Type B pancreatic cell (in vitro differentiated cells): ENCODE results near the gene IFI6. TPM values are rescaled to one million over a fixed set of nuclear protein-coding genes. Genes with fewer than 3 reads are reported as not detected.
"Not testable (repeated sequence)": the region's sequence is repeated elsewhere in the genome, so short reads cannot be mapped to it uniquely, and the experiment has no call there.

Experiments used
- DNase-seq: peaks from one replicate; pipeline ENCODE4 v3.0.0; 2021; ENCODE audit warnings: mixed read lengths; ENCODE audit not compliant: unreplicated experiment; ENCODE audit errors: extremely low spot score
- H3K27ac Mint-ChIP-seq: 2 replicates; pipeline ENCODE4 v1.8.0; 2021; ENCODE audit warnings: mild to moderate bottlenecking, mixed read lengths
- H3K27me3 Mint-ChIP-seq: 2 replicates; pipeline ENCODE4 v1.8.0; 2021; ENCODE audit warnings: mixed read lengths
- H3K36me3 Mint-ChIP-seq: 2 replicates; pipeline ENCODE4 v1.8.0; 2021; ENCODE audit warnings: mixed read lengths
- H3K4me1 Mint-ChIP-seq: one replicate; pipeline ENCODE4 v1.8.0; 2021; ENCODE audit warnings: mixed read lengths; ENCODE audit not compliant: unreplicated experiment
- H3K4me3 Mint-ChIP-seq: 2 replicates; pipeline ENCODE4 v1.8.0; 2021; ENCODE audit warnings: mild to moderate bottlenecking, mixed read lengths
- H3K9me3 Mint-ChIP-seq: 2 replicates; pipeline ENCODE4 v1.8.0; 2021; ENCODE audit warnings: mixed read lengths
- CTCF ChIP-seq: fragments of 200-600 bp; sonication (generic); conservative IDR thresholded peaks from 2 replicates; pipeline ENCODE4 v1.5.0; 2021; ENCODE audit warnings: antibody characterized with exemption, mild to moderate bottlenecking
- total RNA-seq: library from RNA; stranded (reverse); gene quantifications from 2 replicates; pipeline ENCODE4 v1.2.1, GENCODE V29; 2021; ENCODE audit warnings: low replicate concordance

The IFI6 gene
- total RNA-seq, 1 donor from 2014 or later = 62.2 TPM

DNA sequence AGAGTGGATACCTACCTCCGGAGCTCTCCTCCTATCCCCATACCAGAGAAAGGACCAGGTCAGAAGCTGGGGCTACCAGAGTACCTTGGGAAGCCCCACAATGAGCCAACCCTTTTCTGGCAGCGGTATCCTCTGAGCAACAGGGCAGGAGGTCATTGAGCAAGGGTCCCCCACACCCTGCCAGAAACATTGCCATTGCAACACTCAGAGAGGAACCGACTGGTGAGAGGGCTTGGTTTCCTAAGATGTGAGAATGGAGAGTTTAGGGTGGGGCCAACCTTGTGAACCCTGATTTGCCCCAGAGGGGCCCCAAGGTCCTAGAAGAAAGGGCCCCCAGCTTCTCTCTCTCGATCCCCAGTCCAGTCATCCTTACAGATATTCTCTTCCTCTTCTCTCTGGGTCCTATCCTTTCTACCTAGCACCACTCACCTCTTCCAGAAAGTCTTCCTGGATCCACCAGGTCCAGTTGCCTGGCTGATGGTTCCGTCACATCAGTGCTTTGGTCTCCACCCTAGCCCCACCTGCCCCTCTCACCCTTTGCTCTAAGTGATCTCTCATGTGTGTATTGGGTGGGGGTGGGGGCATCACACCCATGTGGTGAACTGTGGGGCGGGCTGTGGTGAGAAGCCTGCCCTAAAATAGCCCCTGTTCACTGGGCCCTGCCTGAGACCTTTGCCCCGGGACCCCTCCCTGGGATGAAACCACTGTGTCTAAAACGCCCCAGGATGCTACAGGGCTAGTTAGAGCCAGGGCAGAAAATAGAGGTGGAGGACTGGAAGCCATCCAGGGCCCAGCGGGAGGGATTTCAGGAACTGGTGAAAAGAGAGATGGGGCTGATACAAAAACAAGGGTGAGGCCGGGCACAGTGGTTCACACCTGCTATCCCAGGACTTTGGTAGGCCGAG, 45.7 kb downstream of the IFI6 start:
- H3K4me3 Mint-ChIP-seq = no peak overlapping the region
- H3K4me1 Mint-ChIP-seq = peaks cover 15% of the 10 kb centered on the region
- H3K27ac Mint-ChIP-seq = no peak overlapping the region
- TF ChIP-seq CTCF = no peak
- no peak for DNase-seq
- H3K9me3 Mint-ChIP-seq = no peaks in the 10 kb centered on the region
- H3K36me3 Mint-ChIP-seq = no peaks in the 10 kb centered on the region
- peaks cover 18% of the 10 kb centered on the region for H3K27me3 Mint-ChIP-seq

DNA sequence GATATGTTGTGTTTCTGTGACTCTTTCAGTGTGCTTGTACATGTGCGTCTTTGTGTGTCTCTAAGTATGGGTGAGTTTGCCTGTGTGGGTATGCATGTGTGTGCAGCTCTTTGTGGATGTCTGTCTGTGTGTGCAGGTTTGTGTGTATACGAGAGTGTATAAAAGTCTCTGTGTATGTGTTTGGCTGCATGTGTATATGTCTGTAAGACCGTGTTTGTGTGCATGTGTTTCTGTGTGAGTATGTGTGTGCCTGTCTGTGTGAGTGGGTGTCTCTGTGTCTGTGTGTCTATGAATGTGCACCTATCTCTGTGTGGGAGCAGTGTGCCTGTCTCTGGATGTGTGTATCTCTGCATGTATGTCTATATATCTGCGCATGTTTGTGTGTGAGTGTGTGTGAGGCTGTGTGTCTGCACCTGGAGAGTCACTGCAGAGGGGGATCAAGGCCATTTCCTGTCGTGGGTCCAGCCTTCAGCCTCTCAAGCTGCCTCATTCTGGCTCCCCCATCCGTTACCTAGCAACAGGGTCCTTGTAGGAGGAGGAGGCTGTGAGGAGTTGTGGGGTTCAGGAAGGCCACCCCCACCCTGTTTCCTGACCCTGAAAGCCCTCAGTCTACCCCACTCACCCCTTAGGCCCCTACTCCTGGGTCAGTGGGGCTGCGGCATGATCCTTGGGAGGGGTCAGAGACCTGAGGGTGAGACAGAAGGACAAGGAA, 47.4 kb downstream of the IFI6 start:
- Mint-ChIP-seq H3K36me3 (no peaks in the 10 kb centered on the region), H3K4me3 (no peak overlapping the region), H3K27ac (no peak overlapping the region), H3K9me3 (no peaks in the 10 kb centered on the region), H3K27me3 (peaks cover 11% of the 10 kb centered on the region), H3K4me1 (peaks cover 9% of the 10 kb centered on the region)
- DNase-seq = no peak
- no peak for TF ChIP-seq CTCF

GRCh38 chr1:27623327-27624212, 48.4 kb downstream of the IFI6 start:
- peaks cover 2% of the 10 kb centered on the region for H3K27me3 Mint-ChIP-seq
- H3K4me3 Mint-ChIP-seq = no peak overlapping the region
- TF ChIP-seq CTCF = no peak
- no peaks in the 10 kb centered on the region for H3K9me3 Mint-ChIP-seq
- no peaks in the 10 kb centered on the region for H3K36me3 Mint-ChIP-seq
- no peak for DNase-seq
- peaks cover 5% of the 10 kb centered on the region for H3K4me1 Mint-ChIP-seq
- H3K27ac Mint-ChIP-seq = no peak overlapping the region

GRCh38 chr1:27622828-27623227, 49.2 kb downstream of the IFI6 start:
- H3K36me3 Mint-ChIP-seq = no peaks in the 10 kb centered on the region
- no peak overlapping the region for H3K27ac Mint-ChIP-seq
- TF ChIP-seq CTCF = no peak
- DNase-seq = no peak
- H3K4me1 Mint-ChIP-seq = peaks cover 4% of the 10 kb centered on the region
- H3K4me3 Mint-ChIP-seq = no peak overlapping the region
- no peaks in the 10 kb centered on the region for H3K27me3 Mint-ChIP-seq
- H3K9me3 Mint-ChIP-seq = no peaks in the 10 kb centered on the region

DNA sequence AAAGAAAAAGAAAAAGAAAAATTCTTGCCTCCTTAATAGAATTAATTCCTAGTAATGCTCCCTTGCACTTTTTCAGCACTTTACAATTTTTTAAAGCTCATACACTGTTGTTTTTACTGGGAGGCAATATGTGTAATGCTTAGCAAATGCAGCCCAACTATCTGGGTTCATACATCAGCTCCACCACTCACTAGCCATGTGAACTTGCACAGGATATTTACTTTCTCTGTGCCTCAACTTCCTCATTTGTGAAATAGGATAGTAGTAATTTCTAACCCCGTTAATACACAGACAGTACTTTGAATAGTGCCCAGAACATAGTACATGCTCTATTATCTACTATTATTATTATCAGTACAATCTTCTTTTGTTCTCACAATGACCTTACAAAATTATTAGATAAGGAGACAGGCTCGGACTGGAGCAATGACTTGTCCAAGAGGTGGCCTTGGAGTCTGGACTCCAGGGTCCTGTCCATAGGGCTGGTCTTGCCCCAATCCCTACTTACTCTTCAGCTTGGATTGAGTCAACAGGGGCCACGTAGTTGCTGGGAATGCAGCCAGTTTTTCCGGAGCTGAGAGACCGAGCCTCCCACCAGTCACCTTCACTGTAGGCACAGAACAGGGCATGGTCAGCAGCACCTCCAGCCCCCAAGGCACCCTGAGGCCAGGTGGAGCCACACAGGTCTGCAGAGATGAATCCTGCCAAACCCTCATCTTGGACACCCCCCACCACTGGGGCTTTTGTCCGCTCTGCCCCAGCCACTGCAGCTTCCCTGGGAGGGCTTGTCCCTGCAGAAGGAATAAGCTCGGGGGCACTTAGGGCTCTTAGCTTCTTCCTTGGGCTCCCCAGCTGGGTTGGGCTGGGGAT, 50.7 kb downstream of the IFI6 start:
- no peak for DNase-seq
- no peak overlapping the region for H3K4me3 Mint-ChIP-seq
- H3K36me3 Mint-ChIP-seq = no peaks in the 10 kb centered on the region
- no peaks in the 10 kb centered on the region for H3K27me3 Mint-ChIP-seq
- H3K27ac Mint-ChIP-seq = no peak overlapping the region
- H3K9me3 Mint-ChIP-seq = no peaks in the 10 kb centered on the region
- TF ChIP-seq CTCF = no peak
- peaks cover 4% of the 10 kb centered on the region for H3K4me1 Mint-ChIP-seq

DNA sequence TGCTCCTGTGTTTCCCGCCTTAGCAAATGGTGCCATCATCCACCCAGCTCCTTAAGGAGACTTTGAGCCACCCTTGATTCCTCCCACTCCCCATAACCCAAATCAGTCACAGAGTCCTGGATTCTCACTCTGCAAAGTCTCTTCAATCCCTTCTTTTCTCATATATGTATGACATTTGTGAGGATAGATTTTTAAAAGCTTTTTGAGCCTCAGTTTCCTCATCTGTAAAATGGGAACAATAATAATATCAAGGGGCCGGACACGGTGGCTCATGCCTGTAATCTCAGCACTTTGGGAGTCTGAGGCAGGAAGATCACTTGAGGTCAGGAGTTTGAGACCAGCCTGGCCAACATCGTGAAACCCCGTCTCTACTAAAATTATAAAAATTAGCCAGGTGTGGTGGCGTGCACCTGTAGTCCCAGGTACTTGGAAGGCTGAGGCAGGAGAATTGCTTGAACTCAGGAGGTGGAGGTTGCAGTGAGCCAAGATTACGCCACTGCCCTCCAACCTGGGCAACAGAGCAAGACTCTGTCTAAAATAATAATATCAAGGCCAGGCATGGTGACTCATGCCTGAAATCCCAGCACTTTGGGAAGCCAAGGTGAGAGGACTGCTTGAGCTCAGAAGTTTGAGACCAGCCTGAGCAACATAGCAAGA, 52.1 kb downstream of the IFI6 start:
- not testable (repeated sequence) for H3K4me1 Mint-ChIP-seq, DNase-seq, H3K27ac Mint-ChIP-seq, H3K9me3 Mint-ChIP-seq, H3K27me3 Mint-ChIP-seq, H3K4me3 Mint-ChIP-seq, H3K36me3 Mint-ChIP-seq
